Glomerular visceral epithelial cell (primary cell): Measurements from ENCODE around the gene SSH3.
A peak's percentile ranks its signal among the peaks of the same experiment; 100 is the strongest.
"Not testable (repeated sequence)": the region's sequence is repeated elsewhere in the genome, so short reads cannot be mapped to it uniquely, and the experiment has no call there.

ENCODE experiments used
- DNase-seq: peaks from one replicate; pipeline ENCODE4 v3.0.0-alpha.2; 2016; ENCODE audit errors: extremely low spot score

SSH3 gene

DNA sequence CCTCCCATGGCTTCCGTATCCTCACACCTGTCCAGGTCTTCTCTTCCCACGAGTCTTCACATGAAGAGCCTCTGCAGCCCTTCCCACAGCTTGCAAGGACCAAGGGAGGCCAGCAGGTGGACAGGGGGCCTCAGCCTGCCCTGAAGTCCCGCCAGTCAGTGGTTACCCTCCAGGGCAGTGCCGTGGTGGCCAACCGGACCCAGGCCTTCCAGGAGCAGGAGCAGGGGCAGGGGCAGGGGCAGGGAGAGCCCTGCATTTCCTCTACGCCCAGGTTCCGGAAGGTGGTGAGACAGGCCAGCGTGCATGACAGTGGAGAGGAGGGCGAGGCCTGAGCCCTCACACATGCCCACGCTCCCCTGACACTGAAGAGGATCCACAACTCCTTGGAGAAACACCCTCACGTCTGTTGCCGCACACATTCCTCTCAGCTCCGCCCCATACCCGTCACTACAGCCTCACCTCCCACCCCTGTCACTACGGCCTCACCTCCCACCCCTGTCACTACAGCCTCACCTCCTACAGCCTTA, 8.3 kb downstream of the SSH3 start:
- DNase-seq, result no peak

DNA sequence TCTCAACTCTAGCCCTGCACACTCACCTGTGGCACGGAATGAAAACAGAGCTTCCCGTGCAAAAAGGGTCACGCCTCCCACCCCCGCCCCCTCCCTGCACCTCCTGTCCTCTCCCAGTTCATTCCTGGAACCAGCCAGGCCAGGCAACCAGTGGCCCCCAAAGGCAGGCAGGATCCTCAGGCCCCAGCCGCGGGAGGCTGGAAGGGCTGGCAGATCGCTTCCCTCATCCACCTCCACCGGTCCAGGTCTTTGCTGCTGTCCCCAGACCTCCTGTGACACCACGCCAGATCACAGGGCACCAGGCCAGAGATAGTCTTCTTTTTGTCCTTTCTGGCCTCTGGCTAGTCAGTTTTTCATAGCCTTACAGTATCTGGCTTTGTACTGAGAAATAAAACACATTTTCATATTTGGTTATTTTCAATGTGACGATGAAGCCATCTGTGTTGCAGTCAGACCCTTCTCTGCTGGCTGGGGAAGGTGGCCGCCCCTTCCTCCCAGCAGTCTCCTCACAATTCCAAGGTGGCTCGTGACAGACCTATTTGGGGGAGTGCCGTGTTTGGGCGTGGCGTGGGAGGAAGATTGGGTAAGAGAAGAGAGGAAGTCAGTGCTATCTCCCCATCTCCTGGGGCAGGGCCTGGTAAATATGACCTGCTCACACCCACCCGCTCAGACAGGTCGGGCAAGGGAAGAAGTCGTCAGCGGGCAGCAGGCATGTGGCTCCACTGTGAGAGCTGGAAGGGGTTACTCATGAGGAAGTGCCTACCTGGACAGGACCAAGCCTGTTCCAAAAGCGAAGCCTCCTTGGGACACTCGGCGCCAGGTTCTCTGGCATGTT, 9.1 kb downstream of the SSH3 start:
- no peak for DNase-seq

GRCh38 chr11:67313125-67313890, 10.0 kb downstream of the SSH3 start:
- DNase-seq, result no peak

GRCh38 chr11:67314218-67314617, 10.9 kb downstream of the SSH3 start:
- no peak for DNase-seq

GRCh38 chr11:67315325-67315909, 12.1 kb downstream of the SSH3 start:
- DNase-seq, result no peak

- no peak for DNase-seq
Observed at GRCh38 chr11:67316882-67317204, 13.5 kb downstream of the SSH3 start.

- peak; percentile 95 for DNase-seq
Observed at GRCh38 chr11:67317205-67317887, 14.0 kb downstream of the SSH3 start.

DNA sequence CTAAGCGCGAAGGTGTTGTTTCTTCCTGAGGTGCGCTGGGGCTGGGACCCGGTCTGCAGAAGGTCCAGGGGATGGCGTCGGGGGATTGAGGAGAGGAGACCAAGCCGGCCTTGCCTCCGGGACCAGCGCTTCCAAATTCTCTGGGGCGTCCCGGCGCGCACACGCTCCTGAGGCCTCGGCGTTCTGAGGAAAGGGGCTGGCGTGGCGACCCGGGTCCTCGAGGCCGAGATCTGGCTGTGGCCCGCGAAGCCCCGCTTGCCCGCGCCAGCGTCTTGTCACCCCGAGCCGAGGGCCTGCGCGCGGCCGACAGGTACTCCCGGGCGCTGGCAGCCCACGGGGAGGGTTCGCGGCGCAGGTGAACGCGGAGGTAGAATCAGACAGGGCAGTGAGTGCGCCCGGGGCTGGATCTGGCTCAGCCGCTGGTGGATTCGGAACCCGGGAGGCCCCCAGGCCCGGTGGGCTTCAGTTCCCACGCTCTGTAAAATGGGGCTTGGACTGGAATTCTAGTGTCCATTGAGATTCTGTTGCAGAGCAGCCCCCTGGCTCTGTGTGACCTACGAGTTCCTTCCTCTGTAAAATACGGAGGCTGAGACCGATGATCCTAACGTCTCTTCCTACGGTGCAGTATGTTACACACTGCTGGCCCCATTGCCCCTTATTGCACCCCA, 14.7 kb downstream of the SSH3 start:
- DNase-seq, result no peak

GRCh38 chr11:67318876-67319275, 15.5 kb downstream of the SSH3 start:
- not testable (repeated sequence) for DNase-seq

- DNase-seq, result no peak
Observed at GRCh38 chr11:67320011-67320410, 16.7 kb downstream of the SSH3 start.

DNA sequence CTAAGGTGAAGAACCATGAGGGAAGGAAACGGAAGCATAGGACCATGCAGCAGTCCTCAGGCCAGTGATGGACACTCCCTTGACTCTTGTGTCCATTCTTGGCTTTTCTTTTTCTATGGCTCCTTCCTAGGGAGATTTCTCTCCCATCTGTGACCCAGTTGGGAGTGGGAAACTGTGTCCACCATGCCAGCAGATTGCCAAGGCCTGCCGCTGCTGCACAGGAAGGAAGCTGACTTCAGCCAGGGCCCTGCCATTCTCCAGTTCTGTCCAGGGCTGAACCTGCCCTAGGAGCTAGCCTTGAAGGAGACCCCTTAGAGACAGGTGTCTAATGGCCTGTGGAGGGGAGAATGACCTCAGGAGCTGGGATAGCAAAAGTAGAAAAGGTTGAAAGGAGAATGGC, 17.4 kb downstream of the SSH3 start:
- DNase-seq, result no peak

- DNase-seq, result no peak
Observed at GRCh38 chr11:67321313-67321871, 18.1 kb downstream of the SSH3 start.

- DNase-seq, result no peak
Observed at GRCh38 chr11:67322049-67322448, 18.7 kb downstream of the SSH3 start.

- no peak for DNase-seq
Observed at GRCh38 chr11:67323526-67323925, 20.2 kb downstream of the SSH3 start.

GRCh38 chr11:67332081-67332691, 28.9 kb downstream of the SSH3 start:
- no peak for DNase-seq

DNA sequence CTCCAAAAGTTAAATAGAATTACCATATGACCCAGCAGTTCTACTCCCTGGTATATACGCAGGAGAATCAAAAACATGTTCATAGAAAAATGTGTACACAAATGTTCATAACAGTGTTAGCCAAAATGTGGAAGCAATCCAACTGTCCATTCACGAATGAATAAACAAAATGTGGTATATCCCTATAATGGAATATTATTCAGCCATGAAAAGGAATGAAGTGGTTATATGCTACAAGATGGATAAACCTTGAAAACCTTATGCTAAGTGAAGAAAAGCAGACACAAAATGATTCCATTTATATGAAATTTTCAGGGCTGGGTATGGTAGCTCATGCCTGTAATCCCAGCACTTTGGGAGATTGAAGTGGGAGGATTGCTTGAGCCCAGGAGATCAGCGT, 33.9 kb downstream of the SSH3 start:
- no peak for DNase-seq

DNA sequence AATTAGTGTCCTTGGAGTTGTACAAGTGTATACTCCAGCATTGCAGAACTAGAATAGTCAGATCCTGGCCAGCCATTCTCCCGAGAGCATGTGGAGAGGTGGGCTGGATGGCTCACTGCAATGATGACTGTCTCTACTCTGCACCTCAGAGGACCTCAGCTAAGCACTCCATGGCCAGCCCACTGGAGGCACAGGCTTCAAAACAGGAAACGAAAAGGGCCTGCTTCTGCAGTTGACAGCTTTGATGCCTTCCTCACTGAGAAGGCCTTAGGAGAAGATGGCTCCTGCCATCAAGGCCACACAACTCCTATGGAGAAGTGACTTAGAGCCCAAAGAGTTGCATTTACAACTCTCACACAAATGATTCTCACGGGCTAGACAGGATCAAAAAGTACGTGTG, 40.9 kb downstream of the SSH3 start:
- no peak for DNase-seq

DNA sequence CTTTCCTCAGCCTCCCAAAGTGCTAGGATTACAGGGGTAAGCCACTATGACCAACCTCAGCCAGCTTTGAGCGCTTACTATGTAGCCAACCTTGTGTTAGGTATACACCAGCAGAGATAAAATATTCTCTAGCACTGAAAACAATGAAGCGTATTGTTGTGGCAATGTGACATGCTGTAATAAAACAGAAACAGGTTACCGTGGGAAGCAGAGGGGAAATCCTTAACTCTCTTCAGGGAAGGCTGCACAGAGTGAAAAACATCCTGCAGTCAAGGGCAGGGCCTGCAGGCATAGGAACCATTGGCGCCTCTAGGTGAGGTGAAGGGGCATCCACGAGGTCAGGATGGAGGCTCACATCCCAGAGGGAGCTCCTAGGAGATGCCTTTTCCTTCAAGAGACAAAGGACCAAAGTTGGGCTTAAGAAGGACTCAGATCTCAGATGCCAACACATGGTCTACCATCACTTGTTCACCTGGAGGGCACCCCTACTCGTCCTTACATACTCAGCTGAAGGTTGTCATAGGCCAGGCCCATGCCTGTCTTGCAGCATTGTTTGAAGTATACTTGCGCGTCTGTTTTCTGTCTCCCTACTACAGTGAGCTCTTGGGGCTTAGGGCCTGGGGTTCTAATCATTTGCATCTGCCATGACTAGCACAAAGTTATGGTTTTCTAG, 42.1 kb downstream of the SSH3 start:
- DNase-seq, result no peak

GRCh38 chr11:67345920-67346819, 42.8 kb downstream of the SSH3 start:
- peak; percentile 41 for DNase-seq
